Mammary epithelial cell (primary cell): Measurements from ENCODE around the gene SHC2.

ENCODE experiments used
- CTCF ChIP-seq, 2 donors: IDR thresholded peaks in 1 of 2; conservative IDR thresholded peaks in 1 of 2; 2 replicates each; pipeline ENCODE4 v1.5.1; 2011 to 2012; ENCODE audit warnings: inconsistent platforms in 2 of 2, low read length in 2 of 2, mild to moderate bottlenecking in 2 of 2, control low read depth in 1 of 2, low read depth in 1 of 2; ENCODE audit not compliant: insufficient read depth in 1 of 2; ENCODE audit errors: extremely low read depth in 1 of 2
- EZH2 ChIP-seq: IDR thresholded peaks from 2 replicates; pipeline ENCODE4 v1.6.1; 2012; ENCODE audit warnings: low read length, inconsistent platforms, borderline replicate concordance

GRCh38 chr19:434152-434960, 26.5 kb downstream of the SHC2 start:
- TF ChIP-seq EZH2, result no peak
- no peak for TF ChIP-seq CTCF (conservative IDR thresholded peaks at IDR 0.05 in 1 of 2, IDR thresholded peaks at IDR 0.05 in 1 of 2; ENCODE audit: extremely low read depth in 1 of 2, insufficient read depth in 1 of 2, low read depth in 1 of 2, low read length in 2 of 2)
